GM18508 (cell line): ENCODE results near the gene CD164L2.

ENCODE experiments used
- ATAC-seq: cut with Tn5 transposase; IDR thresholded peaks from one replicate; pipeline ENCODE4 v1.9.1; 2021; ENCODE audit warnings: moderate number of reproducible peaks; ENCODE audit not compliant: insufficient read depth, unreplicated experiment

CD164L2 gene

GRCh38 chr1:27331922-27332321, 51.2 kb downstream of the CD164L2 start:
- no peak for ATAC-seq

- no peak for ATAC-seq
These were observed 51.7 kb downstream of the CD164L2 start for GRCh38 chr1:27331426-27331825.

- ATAC-seq: no peak
These were observed 52.3 kb downstream of the CD164L2 start for GRCh38 chr1:27330786-27331185.
